Activated T-cell treated with anti-CD3 and anti-CD28 coated beads for 48 hours (primary cell): ENCODE measurements around the gene PMIS2.
A peak's percentile ranks its signal among the peaks of the same experiment; 100 is the strongest.

ENCODE experiments used
- DNase-seq: peaks from one replicate; pipeline ENCODE4 v3.0.0-alpha.2; 2020; ENCODE audit warnings: low read depth

The PMIS2 gene

DNA sequence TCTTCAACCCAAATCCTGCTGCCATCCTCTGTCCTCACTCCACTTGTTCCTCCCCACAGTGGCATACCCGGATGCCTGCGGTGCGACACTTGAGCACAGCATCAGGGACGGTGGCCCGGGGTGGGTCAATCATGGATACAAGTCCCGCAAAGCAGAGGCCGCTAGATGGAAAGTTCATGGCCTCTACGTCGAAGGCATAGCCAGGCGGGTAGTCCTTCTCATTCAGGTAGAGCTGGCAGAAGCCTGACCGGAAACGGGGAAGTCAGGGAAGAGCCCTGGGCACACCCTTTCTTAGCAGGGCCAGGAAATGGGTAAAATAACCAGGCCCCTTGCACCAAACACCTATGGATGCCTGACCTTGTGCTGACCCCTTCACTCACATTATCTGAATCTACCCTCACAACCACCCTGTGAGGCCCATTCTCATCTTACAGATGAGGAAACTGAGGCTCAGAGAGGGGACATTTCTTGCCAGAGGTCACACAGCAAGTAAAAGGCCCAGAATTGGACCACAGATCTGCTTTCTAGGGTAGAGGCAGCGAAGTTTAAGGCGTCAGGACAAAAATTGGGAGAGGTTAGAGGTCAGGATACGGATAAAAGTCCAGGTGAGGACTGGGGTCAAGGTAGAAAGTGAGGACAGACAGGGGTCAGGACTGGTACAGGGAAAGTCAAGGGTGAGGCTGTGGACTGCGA lies 29.0 kb upstream of the PMIS2 start:
- DNase-seq: no peak

DNA sequence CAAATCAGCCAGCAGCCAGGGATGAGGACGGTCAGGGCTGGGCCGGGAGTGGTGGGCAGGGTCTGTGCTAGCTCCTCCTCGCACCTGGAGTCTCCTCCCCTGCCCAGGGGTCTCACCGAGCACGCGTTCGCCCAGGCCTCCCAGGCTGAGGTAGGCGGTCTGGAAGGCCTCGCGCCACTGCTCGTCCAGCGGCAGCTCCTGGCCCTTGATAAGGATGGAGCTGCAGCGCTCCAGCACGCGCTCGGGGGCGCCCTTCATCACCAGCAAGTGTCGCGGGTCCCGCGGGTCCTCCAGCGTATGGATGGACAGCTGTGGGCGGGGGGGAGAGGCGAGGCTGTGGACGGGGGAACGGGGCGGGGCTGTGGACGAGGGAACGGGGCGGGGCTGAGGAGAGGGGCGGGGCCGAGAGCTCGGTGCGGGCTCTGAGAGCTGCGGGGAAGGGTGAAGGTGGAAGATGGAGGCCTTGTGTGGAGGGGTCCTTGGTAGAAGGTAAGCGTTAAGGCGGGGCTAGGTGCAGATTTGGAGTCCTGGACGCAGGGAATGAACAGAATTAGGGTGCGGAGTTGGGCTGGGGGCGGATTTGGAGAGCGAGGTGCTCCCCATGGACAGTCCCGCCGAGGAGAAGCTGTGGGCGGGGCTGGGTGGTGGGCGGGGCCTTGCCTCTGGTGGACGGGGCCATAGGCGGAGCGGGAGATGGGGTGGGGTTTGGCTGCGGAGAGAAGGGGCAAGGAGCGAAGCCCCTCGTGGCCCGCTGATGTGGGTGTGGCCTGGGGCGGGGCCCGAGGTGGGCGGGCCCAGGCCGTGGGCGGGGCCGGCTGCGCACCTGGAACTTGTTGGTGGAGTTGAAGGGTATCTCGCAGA lies 28.2 kb upstream of the PMIS2 start:
- peak; percentile 56 for DNase-seq

DNA sequence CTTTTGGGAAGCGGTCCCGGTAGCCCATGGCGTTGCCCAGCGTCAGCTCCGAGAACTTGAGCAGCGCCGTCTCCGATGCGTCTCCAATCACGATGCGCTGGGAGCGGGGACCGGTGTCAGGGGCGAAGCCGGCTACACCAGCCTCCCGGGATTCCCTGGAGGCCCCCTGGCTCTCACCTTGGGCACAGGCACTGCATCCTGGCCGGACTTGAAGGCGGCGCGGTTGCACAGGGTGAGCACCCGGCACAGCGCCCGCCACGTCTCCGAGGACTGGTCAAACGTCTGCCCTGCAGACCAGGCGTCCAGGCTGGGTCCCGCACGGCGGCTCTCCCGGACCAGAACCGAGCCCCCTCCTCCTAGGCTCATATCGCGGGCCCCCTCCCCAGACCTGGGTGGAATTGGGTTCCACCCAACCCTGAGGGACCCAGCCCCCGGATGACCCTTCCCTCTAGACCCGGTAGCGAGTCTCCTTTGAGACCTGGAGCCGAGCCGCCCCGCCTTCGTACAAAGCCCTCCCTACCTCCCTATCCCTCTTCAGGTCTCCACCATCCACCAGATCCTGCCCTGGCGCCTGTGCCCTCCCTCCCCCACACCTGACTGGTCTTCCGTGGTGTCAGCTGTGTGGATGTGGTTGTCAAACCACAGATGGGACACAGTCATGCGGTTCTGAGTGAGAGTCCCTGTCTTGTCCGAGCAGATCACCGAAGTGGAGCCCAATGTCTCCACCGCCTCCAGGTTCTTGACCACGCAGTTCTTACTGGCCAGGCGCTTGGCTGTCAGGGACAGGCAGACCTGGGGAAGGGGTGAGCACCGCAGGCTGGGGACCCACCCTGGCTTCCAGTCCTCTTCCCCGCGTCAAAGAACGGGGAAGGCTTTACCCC lies 27.3 kb upstream of the PMIS2 start:
- no peak for DNase-seq

DNA sequence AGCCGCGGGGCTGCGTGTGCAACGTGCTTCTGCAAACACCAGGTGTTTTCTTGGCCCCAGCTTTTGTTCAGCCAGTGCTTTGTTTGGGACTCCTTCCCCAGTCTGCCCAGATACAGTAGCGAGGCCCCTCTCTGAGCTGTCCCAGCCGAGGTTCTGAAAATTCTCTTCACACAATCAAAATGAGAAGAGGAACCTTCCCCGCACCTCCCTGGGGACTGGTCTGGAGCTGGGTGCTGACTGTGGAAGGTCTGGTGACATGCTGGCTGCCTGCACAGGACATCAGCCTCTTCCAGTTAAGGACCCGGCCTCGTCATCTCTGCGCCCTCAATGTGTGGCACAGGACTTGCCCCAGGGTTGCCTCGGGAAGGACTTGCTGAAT lies 26.7 kb upstream of the PMIS2 start:
- DNase-seq: no peak

DNA sequence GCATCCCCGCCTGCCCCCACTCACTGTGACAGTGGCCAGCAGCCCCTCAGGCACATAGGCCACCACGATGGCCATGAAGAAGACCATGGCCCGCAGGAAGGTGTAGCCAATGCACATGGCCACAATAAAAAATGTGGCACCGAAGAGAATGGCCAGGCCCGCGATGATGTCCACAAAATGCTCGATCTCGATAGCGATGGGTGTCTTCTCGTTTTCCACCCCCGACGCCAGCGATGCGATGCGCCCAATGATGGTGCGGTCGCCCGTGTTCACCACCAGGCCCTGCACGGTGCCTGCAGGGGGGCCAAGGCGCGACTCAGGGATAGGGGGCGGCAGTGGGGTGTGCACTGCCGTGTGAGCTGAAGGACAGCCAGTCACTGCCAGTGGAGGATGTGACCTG lies 26.2 kb upstream of the PMIS2 start:
- DNase-seq: no peak

DNA sequence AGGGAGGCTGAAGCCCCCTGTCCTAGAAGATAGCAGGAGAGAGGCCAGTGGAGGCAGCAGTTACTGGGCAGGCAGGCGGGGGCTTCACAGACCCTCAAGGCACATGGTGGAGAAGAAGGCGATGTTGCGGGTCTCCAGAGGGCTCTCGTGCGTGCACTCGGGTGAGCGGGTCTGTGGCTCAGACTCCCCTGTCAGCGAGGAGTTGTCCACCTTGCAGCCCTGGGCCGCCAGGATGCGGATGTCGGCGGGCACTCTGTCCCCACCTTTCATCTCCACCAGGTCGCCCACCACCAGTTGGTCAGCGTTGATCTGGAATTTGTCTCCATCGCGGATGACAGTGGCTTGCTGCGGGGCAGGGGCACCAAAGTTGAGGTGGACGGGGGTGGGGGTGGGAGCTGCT lies 25.7 kb upstream of the PMIS2 start:
- DNase-seq: no peak

DNA sequence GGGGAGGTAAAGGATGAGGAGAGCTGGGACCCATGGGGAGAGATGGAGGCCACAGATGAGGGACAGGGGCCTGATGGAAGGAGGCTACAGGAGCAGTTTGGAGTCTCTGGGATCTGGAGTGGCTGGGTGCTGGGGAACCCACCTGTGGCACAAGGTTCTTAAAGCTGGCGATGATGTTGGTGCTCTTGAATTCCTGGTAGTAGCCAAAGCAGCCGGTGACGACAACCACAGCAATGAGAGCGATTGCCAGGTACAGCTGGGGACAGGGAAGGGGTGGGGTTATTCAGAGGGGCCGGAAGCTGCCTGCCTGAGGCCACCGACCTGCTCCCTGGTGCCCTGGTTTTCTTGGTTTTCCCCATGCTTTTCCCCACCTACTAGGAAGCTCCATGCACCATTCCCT lies 25.3 kb upstream of the PMIS2 start:
- no peak for DNase-seq

DNA sequence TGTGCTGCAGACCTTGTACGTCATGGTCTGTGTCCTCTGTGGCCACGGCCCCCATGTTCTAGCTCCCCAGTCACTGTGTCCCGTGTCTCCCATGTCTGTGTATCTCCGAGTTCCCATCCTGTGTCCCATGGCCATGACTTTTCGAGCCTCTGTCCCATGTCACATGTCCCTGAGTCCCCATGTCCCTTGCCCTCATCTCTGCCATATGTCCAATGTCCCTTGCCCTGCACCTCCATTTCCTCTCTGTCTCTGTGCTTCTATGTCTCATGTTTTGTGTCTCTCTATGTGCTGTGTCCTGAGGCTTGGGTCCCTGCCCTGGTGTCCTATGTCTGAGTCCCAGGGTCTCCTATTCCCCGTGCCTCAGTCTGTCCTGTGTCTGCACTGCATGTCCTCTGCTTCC lies 24.5 kb upstream of the PMIS2 start:
- DNase-seq: no peak

DNA sequence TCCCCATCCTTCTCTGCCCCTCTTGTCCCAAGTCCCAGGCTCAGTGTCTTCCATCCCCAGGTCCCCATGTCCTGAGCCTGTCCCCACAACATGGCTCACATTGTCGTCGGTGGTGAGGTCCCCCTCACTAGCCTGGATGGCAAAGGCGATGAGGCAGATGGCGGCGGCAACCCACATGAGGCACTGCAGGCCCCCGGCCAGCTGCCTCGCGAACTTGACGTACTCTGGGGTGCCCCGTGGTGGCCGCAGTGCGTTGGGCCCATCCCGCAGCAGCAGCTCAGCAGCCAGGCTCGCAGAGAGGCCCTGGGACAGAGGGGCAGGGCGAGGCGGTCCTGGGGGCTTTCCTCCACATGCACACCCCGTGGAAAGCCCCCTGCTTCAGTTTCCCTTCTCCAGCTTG lies 23.6 kb upstream of the PMIS2 start:
- no peak for DNase-seq

DNA sequence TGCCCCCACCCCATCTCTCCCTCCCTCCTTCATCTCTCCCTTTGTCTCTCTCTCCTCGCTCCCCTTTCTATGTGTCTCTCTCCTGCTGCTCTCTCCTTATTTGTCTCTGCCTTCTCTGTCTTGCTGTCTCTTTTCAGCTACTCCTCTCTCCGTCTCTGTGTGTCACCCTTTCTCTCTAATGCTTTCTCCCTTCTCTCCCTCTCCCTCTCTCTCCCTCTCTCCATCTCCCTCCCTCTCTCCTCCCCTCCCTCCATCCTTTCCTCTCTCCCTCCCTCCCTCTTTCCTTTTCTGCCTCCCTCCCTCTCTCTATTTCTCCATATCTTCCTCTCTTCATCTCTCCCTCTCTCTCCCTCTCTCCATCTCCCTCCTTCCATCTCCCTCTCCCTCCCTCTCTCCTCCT lies 23.2 kb upstream of the PMIS2 start:
- no peak for DNase-seq

DNA sequence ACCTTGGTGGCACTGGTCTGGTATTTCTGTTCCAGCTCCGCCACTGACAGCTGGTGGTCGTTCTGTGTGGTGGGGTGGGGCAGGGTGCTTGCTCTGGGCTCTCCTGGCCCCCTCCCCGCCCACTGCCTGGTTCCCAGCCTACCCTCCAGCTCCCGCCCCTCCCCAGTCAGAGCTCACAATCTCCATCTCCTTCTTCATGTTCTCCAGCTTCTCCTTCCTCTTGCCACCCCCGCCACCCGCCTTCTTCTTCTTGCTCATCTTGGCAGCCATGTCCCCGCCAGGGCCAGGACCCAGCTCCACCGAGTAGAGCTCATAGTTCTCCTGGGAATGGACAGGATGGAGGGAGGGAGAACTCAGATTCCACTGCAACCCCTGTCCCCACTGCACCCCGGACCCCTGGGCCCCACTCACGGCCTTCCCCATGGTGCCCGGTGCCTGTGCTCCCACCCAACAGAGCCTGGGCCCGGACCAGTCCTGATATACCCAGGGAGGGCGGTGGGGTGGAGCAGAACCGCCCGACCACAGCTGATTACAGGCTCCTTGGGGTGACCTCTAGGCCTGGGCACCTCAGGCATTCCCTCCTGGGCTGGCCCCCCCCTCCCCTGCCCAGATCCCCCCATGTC lies 22.7 kb upstream of the PMIS2 start, which contains the start of gene ATP4A:
Gene ATP4A, minus strand, starts transcription at position 452 of the 623 bp plus-strand sequence. Its CDS starts 29 bp downstream, at position 423.
- DNase-seq: no peak

DNA sequence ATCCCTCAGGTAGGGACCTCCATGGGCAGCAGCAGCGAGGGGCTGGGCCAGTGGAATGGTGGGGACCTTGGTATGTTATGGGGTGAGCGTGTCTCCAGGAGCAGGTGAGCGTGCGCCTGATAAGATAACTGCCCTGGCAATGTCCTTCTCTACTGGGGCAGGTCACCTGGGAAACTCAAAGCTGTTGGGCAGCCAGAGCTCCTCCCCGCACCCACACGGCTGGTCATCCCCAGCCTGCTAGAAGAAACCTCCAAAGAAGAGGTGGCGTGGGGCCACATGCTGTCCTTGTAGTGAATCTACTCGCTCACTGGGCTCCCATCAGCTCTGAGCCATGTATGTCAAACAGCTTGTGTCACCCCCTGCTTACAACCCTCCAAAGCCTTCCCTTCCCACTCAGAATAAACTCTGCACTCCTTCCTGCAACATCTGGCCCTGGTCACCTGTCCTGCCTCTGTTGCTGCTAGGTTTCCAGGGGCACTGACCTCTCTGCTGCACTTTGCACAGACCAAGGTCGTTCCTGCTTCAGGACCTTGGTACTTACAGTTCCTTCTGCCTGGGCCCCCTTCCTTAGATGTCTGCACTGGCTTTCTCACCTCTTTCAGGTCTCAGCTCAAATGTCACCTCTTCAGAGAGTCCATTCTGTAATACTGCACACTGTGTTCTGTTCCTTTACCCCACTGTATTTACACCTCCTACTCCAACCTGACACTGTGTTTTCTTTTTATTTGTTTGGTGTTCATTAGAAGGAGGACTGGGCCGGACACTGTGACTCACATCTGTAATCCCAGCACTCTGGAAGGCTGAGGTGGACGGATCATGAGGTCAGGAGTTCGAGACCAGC lies 20.7 kb upstream of the PMIS2 start:
- no peak for DNase-seq

DNA sequence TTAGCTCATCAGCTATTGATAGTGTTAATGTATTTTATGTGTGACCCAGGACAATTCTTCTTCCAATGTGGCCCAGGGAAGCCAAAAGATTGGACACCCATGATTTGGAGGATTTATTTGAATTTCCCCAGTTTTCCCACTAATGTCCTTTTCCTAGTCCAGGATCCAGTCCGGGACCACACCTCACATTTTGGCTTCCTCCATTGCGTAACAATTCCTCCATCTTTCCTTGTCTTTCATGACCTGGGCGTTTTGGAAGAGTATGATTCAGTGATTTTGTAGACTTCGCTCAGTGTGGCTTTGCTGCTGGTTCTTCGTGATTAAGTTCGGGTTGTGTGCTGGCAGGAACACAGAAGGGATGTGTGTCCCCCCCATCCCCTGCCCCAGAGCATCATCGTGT lies 19.2 kb upstream of the PMIS2 start:
- DNase-seq: no peak

DNA sequence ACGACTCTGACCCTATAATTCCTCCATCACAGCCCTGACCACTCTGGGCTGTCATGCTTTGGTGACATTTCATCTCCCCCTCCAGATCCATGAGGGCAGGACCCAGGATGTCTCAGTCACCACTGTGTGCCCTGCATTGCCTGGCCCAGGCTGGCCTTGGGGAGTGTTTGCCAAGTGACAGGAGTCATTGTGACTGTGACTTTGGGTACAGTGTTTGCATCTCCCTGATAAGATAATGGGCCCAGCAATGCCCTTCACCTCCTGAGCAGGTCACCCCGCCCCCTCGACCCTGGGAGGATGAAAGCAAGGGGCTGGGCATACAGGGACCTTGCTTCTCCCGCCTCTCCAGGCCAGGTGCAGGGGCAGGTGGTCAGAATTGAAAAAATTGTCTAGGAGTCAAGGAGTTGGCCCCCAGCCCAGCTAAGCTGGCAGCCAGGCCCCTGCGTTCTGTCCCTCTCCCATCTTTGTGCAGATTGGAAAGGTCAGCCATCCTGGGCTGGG lies 16.6 kb upstream of the PMIS2 start:
- DNase-seq: no peak

DNA sequence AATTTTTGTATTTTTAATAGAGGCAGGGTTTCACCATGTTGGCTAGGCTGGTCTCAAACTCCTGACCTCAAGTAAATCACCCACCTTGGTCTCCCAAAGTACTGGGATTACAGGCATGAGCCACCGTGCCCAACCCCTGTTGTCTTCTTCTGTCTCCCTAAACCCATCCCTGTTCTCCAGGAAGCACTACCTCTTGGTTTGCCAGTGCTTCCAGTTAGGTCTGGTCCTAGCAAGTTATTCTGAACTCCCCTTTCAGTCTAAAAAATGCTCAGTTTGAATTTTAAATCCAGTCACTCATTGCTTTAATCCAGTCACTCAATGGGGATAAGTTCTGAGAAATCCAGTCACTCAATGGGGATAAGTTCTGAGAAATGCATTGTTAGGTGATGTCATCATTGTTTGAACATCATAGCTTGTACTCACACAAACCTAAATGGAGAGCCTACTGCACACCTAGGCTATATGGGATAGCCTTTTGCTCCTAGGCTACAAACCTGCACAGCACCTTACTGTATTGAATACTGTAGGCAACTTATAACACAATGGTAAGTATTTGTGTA lies 14.5 kb upstream of the PMIS2 start:
- DNase-seq: no peak

DNA sequence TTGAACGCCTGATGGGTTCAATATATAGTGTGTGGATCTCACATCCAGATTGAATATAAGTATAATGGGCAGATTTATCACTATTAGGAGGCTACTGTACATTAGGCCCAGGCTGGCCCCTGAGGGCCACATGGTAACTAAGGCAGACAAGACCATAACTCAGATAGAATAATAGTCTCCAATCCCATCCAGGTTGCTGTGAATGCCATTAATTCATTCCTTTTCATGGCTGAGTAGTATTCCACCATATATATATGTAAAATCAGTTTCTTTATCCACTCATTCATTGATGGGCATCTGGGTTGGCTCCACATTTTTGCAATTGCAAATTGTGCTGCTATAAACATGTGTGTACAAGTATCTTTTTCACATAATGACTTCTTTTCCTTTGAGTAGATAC lies 8.1 kb upstream of the PMIS2 start:
- no peak for DNase-seq

DNA sequence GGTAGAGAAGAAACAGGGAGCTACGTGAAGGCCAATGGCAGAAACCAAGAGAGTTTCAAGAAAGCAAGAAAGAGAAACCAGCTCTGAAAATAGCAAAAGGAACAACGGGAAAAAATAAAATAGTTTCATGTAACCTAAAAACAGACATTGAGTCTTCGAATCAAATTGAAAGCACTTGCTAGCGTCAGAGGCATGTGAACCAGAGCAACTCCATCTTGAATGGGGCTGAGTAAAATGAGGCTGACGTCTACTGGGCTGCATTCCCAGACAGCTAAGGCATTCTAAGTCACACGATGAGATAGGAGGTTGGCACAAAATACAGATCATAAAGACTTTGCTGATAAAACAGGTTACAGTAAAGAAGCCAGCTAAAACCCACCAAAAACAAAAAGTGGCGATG lies 7.3 kb upstream of the PMIS2 start:
- no peak for DNase-seq

DNA sequence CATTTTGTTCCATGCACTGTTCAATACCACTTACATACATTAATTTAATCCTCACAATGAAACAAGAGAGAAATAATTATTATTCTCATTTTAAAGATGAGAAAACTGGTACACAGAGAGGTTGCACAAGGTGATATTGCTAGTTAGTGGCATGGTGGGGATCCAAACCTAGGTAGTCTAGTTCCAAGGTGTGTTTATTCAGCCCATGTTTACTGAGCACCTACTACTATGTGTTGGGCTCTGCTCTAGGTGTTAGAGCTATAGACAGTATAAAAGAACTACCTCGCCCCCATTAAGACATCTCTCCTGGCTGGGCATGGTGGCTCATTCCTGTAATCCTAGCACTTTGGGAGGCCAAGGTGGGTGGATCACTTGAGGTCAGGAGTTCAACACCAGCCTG lies 3.2 kb upstream of the PMIS2 start:
- DNase-seq: no peak

DNA sequence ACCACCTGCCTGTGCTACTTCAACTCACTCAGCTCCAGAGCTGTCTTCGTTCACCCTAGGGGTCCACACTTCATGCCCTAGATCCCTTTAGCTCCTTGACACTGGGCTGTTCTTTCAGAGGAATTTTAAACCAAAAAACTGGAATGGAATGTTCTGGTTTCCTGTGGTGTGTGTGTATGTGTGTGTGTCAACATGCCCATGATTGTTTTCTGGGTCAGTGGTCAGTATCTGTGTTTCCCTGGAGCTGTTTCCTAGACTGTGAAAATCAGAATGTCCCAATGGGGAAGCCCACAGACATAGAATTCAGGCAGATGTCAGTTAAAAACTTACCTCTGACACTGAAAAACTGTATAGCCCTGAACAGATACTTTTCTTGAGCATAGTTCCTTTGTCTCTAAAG lies 1.3 kb downstream of the PMIS2 start:
- DNase-seq: no peak

DNA sequence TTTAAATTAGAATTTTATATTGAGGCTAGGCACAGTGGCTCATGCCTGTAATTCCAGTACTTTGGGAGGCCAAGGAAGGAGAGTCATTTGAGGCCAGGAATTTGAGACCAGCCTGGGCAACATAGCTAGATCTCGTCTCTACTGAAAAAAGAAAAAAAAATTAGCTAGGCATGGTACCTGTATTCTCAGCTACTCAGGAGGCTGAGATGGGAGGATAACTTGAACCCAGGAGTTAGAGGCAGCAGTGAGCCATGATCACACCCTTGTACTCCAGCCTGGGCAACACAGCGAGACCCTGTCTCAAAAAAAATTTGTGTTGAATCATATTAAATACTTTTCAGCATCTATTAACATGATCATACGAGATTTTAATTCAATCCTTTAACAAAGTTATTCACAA lies 4.9 kb downstream of the PMIS2 start:
- no peak for DNase-seq

DNA sequence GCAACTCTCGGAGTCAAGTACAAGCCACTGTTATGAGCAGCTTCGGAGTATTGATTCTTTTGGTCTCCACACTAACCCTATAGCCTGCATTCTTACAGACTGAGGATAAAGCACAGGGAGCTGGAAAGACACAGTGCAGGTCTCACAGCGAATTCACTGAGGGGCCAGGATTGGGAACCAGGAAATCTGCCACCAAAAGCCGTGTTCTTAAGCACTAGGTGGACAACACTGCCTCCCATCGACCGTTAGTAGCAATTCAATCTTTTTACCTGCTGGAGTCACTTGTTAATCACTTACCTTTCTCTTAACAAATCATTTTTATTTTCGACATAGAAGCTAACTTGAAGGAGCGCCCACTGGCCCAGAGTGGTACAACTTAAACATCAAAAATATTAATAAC lies 6.3 kb downstream of the PMIS2 start:
- DNase-seq: no peak
